H1 (cell line): ENCODE data around the gene KCNJ10.

Experiments
- BRCA1 ChIP-seq: IDR thresholded peaks from 2 replicates; pipeline ENCODE4 v1.6.1; 2012; ENCODE audit warnings: low read depth, low read length, improper control_type of control experiment
- CBX5 ChIP-seq: fragments of 300-800, 300-1000 bp; sonication (generic); IDR thresholded peaks from 2 replicates; pipeline ENCODE4 v1.7.1; 2016; ENCODE audit warnings: antibody characterized with exemption, low read length, low read depth
- CTCF ChIP-seq, 3 experiments: IDR thresholded peaks; 1 replicate in 2 of 3; 2 replicates in 1 of 3; pipeline versions ENCODE4 v1.5.1 to v1.6.1; 2011; ENCODE audit warnings: low read length in 3 of 3, mild to moderate bottlenecking in 3 of 3, inconsistent platforms in 2 of 3, low read depth in 1 of 3, moderate library complexity in 1 of 3; ENCODE audit not compliant: insufficient read depth in 1 of 3; ENCODE audit errors: control extremely low read depth in 1 of 3
- EP300 ChIP-seq, 2 experiments: IDR thresholded peaks; 1 replicate in 1 of 2; 2 replicates in 1 of 2; pipeline ENCODE4 v1.6.1; 2011 to 2012; ENCODE audit warnings: low read depth in 2 of 2, low read length in 2 of 2, mild to moderate bottlenecking in 2 of 2, borderline replicate concordance in 1 of 2, inconsistent platforms in 1 of 2, moderate library complexity in 1 of 2
- GABPA ChIP-seq: IDR thresholded peaks from 2 replicates; pipeline ENCODE4 v1.6.1; 2011; ENCODE audit warnings: mild to moderate bottlenecking, low read length, moderate library complexity, borderline replicate concordance; ENCODE audit not compliant: insufficient read depth
- GTF2F1 ChIP-seq: IDR thresholded peaks from 2 replicates; pipeline ENCODE4 v1.6.1; 2012; ENCODE audit warnings: low read depth, low read length, improper control_type of control experiment, borderline replicate concordance
- JUN ChIP-seq: IDR thresholded peaks from 2 replicates; pipeline ENCODE4 v1.6.1; 2011; ENCODE audit warnings: low read depth, mild to moderate bottlenecking, improper control_type of control experiment, low read length
- POLR2AphosphoS5 ChIP-seq: IDR thresholded peaks from 2 replicates; pipeline ENCODE4 v1.6.1; 2011; ENCODE audit warnings: low read depth, low read length
- RAD21 ChIP-seq, 2 experiments: IDR thresholded peaks in 1 of 2; conservative IDR thresholded peaks in 1 of 2; 2 replicates each; pipeline ENCODE4 v1.6.1; 2011; ENCODE audit warnings: low read depth in 2 of 2, low read length in 2 of 2, improper control_type of control experiment in 1 of 2, inconsistent platforms in 1 of 2, mild to moderate bottlenecking in 1 of 2, moderate library complexity in 1 of 2
- RNF2 ChIP-seq: fragments of 200-900, 300-1000 bp; sonication (generic); IDR thresholded peaks from 2 replicates; pipeline ENCODE4 v1.7.1; 2016; ENCODE audit warnings: borderline replicate concordance, low read depth, mild to moderate bottlenecking, antibody characterized with exemption, low read length; ENCODE audit not compliant: poor library complexity, severe bottlenecking; ENCODE audit errors: missing control alignments
- SIN3A ChIP-seq, 2 experiments: IDR thresholded peaks in 1 of 2; conservative IDR thresholded peaks in 1 of 2; 2 replicates each; pipeline ENCODE4 v1.6.1; 2011 to 2012; ENCODE audit warnings: low read length in 2 of 2, improper control_type of control experiment in 1 of 2, low read depth in 1 of 2, mild to moderate bottlenecking in 1 of 2
- SUZ12 ChIP-seq: fragments of 200-600 bp; sonication (generic); IDR thresholded peaks from 2 replicates; pipeline ENCODE4 v1.6.1; 2012; ENCODE audit warnings: mild to moderate bottlenecking, inconsistent platforms, low read length, moderate library complexity, mixed read lengths
- USF2 ChIP-seq: IDR thresholded peaks from 2 replicates; pipeline ENCODE4 v1.6.1; 2011; ENCODE audit warnings: low read length, improper control_type of control experiment
- TF ChIP-seq, protein P1 (sequence below): IDR thresholded peaks from 2 replicates; pipeline ENCODE4 v1.6.1; 2012; ENCODE audit warnings: inconsistent platforms

- TF ChIP-seq CTCF (IDR thresholded peaks at IDR 0.05; ENCODE audit: control extremely low read depth in 1 of 3, insufficient read depth in 1 of 3, low read depth in 1 of 3, low read length in 3 of 3), result no peak
- no peak for TF ChIP-seq RNF2
- TF ChIP-seq USF2, result no peak
- TF ChIP-seq RAD21 (IDR thresholded peaks at IDR 0.05 in 1 of 2, conservative IDR thresholded peaks at IDR 0.05 in 1 of 2; ENCODE audit: low read depth in 2 of 2, low read length in 2 of 2), result no peak
- no peak for TF ChIP-seq EP300 (IDR thresholded peaks at IDR 0.05; ENCODE audit: borderline replicate concordance in 1 of 2, low read depth in 2 of 2, low read length in 2 of 2)
- TF ChIP-seq BRCA1, result no peak
- no peak for TF ChIP-seq CBX5
- TF ChIP-seq GTF2F1, result no peak
- TF ChIP-seq POLR2AphosphoS5, result no peak
- no peak for TF ChIP-seq JUN
- TF ChIP-seq, protein P1, sequence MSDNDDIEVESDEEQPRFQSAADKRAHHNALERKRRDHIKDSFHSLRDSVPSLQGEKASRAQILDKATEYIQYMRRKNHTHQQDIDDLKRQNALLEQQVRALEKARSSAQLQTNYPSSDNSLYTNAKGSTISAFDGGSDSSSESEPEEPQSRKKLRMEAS, result no peak
- TF ChIP-seq GABPA, result no peak
- TF ChIP-seq SIN3A (conservative IDR thresholded peaks at IDR 0.05 in 1 of 2, IDR thresholded peaks at IDR 0.05 in 1 of 2; ENCODE audit: low read depth in 1 of 2, low read length in 2 of 2), result no peak
- TF ChIP-seq SUZ12, result no peak
Observed at GRCh38 chr1:160118928-160119327, 49.0 kb upstream of the KCNJ10 start.
